ENCODE results near the gene TOMM7.
"Not testable (repeated sequence)": the region's sequence is repeated elsewhere in the genome, so short reads cannot be mapped to it uniquely, and the experiment has no call there.

The TOMM7 gene

GRCh38 chr7:22823142-22823497, 471 bp upstream of the TOMM7 start:
- no peak for DNase-seq (ENCODE audit: low read depth in 4 of 4, low spot score in 1 of 4)

DNA sequence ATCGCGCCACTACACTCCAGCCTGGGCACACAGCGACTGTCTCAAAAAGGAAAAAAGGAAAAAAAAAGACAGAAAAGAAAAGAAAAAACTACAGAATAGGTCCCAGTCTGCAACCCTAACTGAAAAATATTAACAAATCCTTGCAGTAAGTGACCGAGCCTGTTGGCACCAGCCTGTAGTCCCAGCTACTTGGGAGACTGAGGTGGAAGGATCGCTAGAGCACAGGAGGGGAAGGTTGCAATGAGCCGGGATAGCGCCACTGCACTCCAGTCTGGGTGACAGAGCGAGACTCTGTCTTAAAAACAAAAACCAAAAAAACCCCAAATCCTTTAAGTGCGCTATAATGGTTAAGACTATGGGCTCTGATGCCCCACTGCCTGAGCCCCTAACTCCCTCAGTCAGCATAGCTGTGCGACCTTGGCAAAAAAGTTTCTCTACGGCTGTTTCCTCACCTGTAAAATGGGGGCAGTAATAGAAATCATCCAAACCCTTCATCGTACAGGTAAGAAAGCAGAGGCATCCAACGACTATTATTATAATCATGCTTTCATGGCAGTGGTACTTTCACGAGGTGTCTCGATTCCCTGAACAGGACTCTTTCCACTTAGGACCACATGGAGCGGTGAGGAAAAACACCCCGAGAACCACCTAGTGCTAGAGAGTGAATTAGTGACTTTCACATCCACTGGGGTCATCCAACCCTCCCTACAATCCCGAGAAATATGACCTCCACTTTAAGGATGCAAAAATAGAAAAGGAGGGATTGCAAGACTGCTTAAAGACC, 755 bp downstream of the TOMM7 start:
- DNase-seq (ENCODE audit: low read depth in 4 of 4, low spot score in 1 of 4): no peak

DNA sequence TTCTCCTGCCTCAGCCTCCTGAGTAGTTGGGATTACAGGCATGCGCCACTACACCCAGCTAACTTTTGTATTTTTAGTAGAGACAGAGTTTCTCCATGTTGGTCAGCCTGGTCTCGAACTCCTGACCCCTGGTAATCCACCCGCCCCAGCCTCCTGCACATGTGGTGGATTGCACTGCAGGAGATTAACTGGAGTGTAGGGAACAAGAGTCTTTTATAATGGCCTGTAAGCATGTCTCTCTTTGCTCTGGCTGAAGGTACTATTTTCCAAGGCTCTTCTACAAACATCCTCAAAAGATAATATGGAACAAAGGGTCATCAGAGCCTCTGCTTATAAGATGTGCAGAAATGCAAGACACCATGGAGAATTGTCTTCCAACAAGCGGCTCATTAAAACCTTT, 3.2 kb downstream of the TOMM7 start:
- no peak for DNase-seq (ENCODE audit: low read depth in 4 of 4, low spot score in 1 of 4)

DNA sequence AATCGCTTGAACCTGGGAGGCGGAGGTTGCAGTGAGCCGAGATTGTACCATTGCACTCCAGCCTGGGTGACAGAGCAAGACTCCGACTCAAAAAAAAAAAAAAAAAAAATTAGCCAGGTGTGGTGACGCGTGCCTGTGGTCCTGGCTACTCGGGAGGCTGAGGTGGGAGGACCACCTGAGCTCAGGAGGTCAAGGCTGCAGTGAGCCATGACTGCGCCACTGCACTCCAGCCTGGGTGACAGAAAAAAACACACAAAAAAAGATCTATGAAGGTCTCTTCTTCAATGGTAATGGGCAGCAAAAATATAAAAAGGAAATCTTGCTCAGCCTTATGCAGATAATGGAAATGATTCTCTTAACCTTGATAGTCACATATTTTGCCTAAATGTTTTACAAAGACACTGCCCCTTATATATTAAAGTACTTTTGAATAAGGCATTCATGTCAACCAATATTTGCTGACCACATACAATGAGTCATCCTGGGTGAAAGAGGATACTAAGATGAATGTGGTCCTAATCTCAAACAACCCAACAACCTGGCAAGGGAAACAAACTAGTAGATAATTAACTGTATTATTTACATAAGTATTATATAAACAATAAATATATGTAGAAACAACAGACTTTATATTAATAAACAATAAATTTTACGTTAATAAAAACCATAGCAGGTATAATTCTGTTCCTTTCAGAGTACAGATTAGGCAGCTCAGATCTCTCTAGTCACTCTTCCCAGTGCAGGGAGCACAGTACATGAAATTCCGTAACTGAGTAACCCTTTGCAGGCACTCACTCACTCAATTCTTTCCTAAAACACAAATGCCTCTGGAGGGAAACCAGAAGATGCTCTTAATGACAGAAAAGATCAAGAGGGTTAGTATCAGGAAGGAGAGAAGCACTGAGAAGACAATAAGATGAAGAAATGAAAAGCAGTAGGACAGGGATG, 8.1 kb downstream of the TOMM7 start:
- DNase-seq (ENCODE audit: low read depth in 4 of 4, low spot score in 1 of 4): no peak

DNA sequence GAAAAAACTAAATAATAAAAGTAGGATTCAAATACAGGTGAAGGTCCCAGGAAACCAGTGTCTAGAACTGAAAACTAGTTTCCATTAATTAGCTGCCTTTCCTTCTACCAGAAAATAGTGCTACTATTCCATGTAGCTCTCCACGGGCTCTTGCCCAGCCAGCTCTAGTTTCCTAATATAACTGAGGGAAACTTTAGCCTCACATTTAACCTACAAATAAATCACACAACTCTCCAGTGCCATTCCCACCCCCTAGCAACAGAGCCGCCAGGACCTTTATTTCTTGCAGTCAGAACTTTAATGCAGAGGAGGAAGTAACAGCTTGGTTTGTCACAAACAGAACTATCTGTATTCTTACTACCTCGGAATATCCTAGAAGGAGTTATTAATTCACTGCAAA, 10.3 kb downstream of the TOMM7 start:
- DNase-seq (ENCODE audit: low read depth in 4 of 4, low spot score in 1 of 4): no peak

DNA sequence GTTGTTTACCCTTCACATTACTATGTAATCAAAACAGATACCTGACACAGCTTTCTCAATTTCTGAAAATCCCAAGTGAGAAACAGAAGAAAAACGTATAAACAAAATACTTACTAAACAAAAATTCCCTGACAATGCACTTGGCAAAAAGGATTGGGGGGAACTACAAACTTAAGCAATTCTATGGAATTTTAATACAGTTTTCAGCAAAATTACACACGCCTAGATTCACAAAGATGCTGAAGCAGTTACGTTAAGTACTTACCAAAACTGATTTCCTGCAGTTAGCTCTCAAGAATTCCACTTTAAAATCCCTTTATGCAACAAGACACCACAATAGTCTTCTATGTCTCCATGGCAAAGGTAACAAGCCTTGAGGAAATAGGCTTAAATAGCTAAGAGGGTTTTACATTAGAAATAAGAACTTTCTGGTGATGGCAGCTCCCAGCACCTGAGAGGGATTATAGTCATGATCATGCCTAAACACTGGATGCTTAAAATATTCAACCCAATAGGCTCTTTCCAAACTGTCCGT, 10.8 kb downstream of the TOMM7 start:
- DNase-seq (ENCODE audit: low read depth in 4 of 4, low spot score in 1 of 4): no peak

GRCh38 chr7:22810843-22811242, 11.8 kb downstream of the TOMM7 start:
- DNase-seq (ENCODE audit: low read depth in 4 of 4, low spot score in 1 of 4): no peak

DNA sequence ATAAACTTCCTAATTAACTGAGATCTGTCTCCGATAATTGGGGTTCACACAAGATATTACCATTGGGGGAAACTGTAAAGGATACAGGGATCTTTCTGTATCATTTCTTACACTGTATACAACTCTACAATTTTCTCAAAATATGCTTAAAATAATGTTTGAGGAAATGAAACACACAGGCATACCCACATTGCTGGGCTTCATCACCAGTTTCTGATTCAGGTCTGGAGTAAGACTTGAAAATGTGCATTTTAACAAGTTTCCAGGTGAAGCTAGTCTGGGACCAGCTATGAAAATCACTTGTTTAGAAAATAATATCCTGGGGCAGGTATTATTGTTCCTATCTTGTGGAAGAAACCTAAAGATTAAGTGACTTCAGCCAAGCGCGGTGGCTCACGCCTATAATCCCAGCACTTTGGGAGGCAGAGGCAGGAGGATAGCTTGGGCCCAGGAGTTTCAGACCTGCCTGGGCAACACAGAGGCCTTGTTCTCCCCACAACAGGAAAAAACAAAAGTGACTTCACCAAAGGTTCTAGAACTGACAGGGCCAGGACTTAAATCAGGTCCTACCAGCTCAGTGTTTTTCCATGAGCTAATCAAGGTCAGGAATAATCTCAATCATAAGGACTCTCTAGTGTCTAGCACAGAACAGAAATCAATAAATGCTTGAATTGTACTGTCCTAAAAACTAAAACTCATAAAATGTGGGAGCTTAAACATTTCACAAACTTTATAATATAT, 12.6 kb downstream of the TOMM7 start:
- no peak for DNase-seq (ENCODE audit: low read depth in 4 of 4, low spot score in 1 of 4)

DNA sequence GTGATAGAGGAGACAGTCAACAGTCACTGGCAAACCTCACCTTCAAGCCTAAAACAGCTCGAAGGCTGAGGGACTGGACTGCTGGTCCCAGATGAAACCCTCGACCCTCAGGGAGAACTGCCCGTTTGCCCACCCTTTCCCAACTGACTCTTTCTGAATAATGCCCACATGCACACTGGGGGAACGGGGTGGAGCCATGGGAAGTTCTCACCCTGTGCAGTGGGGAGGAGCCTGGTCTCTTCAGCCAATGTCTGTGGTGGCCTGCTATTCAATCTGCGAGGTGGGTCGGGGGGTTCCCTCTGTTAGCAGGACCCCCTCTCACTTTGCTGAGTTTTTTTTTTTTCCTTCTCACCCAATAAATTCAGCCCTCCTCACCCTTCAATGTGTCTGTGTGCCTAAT, 14.5 kb downstream of the TOMM7 start:
- no peak for DNase-seq (ENCODE audit: low read depth in 4 of 4, low spot score in 1 of 4)

DNA sequence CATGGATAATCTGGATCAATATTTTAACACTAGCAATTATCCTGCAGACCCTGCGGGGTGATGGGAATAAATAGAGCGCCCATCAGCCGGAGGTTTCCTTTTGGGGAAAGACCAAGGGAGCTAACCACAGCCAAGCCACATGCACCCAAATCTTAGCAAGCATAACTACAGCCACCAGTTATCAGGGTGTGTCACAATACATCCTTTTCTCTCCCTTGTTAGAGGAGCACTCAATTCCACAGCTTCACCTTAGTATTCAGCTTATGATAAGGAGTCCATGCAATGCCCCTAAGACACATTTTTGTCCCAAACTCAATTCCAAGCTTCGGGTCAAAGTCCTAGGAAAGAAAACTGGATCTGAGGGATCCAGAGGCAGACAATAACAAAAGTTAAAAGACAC, 15.9 kb downstream of the TOMM7 start:
- DNase-seq (ENCODE audit: low read depth in 4 of 4, low spot score in 1 of 4): no peak

DNA sequence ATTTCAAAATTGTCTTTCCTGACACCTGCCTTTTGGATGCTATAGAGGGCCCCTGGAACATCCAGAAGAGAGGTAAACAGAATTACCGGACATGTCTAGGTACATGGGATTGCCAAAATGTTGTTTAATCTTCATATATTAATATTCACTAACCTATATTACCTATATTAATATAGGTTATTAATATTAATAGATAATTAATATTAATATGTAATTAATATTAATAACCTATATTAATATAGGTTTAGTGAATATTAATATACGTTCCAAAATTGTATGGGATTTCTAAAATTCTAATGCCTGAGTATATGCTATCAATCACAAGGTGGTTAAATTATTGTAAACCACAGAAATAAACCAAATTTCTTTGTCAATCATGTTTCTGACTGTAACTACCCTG, 17.4 kb downstream of the TOMM7 start:
- DNase-seq (ENCODE audit: low read depth in 4 of 4, low spot score in 1 of 4): no peak

GRCh38 chr7:22802831-22803230, 19.8 kb downstream of the TOMM7 start:
- DNase-seq (ENCODE audit: low read depth in 4 of 4, low spot score in 1 of 4): not testable (repeated sequence)

GRCh38 chr7:22802426-22802825, 20.2 kb downstream of the TOMM7 start:
- DNase-seq (ENCODE audit: low read depth in 4 of 4, low spot score in 1 of 4): no peak

DNA sequence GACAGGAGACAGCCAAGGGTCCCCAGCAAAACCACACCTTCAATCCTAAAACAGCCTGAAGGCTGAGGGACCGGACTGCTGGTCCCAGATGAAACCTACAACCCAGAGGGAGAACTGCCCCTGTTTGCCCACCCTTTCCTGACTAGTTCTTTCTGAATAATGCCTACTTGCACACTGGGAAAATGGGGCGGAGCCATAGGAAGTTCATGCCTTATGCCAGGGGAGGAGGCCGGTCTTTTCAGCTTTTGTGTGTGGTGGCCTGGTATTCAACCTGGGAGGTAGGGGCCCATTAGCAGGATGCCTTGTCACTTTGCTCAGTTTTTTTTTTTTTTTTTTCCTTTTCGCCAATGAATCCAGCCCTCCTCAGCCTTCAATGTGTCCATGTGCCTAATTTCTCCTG, 20.7 kb downstream of the TOMM7 start:
- no peak for DNase-seq (ENCODE audit: low read depth in 4 of 4, low spot score in 1 of 4)

DNA sequence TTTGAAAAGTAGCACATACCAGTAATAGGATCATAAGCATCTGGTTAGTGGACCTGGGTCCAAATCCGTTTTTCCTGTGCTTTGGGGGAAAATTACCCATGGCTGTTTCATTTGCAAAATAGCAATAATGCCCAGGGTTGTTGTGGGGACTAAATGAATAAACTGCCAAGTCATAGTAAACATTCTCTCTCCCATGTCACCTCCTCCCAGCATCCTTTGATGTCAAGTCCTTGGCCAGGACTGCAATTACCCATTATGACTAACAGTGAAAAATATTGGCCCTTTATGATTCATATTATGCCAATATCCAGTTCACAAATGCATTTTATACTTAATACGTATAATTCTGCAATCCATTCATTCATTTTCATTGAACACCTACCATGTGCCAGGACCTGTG, 23.0 kb downstream of the TOMM7 start:
- no peak for DNase-seq (ENCODE audit: low read depth in 4 of 4, low spot score in 1 of 4)

DNA sequence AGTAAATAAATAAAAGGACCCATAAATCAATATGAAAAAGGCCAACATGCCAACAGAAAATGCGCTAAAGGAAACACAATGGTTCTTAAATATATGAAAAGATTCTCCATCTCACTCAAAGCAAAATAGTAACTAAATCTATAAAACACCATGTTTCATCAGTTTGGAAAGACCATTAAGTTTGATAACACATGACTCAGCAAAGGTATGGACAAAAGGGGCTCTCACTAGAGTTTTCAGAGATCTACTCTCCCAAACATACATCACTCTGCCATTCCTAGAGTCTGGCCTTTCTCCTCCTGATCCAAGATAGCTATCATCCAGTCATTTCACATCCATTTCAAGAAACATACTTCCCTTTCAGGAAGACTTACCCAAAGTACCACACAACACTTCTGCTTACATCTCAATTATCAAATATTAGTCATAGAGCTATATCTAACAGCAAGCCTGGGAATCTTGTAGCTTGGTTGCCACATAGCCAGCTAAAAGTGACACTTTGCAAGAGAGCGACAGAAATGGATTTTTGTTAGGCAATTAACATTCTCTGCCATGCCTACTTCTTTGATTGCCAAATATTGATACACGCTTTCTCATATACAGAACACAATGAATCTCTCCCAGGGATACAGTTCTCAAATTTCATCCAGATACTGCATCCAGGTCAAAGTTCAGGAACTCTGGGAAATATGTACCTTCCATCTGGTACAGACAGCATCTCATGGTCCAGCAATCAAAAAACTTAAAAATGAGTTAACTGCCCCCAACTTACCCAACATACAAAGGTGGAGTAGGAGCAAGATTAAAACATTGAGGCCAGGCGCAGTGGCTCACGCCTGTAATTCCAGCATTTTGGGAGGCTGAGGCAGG, 28.8 kb downstream of the TOMM7 start:
- DNase-seq (ENCODE audit: low read depth in 4 of 4, low spot score in 1 of 4): no peak

GRCh38 chr7:22791204-22792158, 31.2 kb downstream of the TOMM7 start:
- DNase-seq (ENCODE audit: low read depth in 4 of 4, low spot score in 1 of 4): no peak

DNA sequence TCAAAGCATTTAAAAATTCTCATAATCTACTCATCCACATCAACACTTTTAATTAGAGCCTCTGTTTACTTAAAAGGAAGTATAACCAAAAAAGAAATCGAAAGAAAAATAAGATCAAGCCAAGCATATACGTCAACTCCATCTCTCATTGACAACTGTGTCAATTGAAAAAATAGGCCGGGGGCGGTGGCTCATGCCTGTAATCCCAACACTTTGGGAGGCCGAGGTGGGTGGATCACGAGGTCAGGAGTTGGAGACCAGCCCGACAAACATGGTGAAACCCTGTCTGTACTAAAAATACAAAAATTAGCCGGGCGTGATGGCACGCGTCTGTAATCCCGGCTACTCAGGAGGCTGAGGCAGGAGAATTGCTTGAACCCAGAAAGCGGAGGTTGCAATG, 32.0 kb downstream of the TOMM7 start:
- not testable (repeated sequence) for DNase-seq (ENCODE audit: low read depth in 4 of 4, low spot score in 1 of 4)

- no peak for DNase-seq (ENCODE audit: low read depth in 4 of 4, low spot score in 1 of 4)
Observed at GRCh38 chr7:22787951-22788350, 34.7 kb downstream of the TOMM7 start.

Measured in stimulated activated CD4-positive, alpha-beta T cell treated with anti-CD3 and anti-CD28 coated beads, Interleukin-1b, Interleukin-23, amount 100 ng/mL, for 24 hours (primary cell).